Measurements from ENCODE around the gene TARS2.

TARS2 gene

GRCh38 chr1:150486966-150487762 lies at the start of gene TARS2:
Gene TARS2 (plus strand): TSS chr1:150487419. CDS start chr1:150487451, 32 bp downstream.
- peak; percentile 98 for DNase-seq (ENCODE audit: low read depth)

- DNase-seq (ENCODE audit: low read depth): no peak
Measured at GRCh38 chr1:150441121-150441520, 46.1 kb upstream of the TARS2 start.

DNA sequence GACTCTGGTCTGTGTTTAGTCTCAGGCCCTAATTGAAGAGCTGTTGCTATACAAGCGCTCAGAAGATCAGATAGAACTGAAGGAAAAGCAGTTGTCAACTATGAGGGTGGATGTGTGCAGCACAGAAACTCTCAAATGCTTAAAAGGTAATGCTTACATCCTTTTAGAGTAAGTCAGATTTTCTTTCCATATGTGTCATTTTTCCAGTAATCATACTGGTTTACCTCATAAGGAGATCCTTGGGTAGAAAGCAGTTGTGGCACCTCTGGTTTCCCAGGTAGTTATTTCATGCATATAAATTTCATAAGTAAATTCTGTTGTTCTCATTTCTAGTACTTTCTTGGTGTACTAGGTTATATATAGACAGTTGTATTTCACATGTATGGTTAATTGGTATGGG lies 43.0 kb upstream of the TARS2 start:
- DNase-seq (ENCODE audit: low read depth): no peak

DNA sequence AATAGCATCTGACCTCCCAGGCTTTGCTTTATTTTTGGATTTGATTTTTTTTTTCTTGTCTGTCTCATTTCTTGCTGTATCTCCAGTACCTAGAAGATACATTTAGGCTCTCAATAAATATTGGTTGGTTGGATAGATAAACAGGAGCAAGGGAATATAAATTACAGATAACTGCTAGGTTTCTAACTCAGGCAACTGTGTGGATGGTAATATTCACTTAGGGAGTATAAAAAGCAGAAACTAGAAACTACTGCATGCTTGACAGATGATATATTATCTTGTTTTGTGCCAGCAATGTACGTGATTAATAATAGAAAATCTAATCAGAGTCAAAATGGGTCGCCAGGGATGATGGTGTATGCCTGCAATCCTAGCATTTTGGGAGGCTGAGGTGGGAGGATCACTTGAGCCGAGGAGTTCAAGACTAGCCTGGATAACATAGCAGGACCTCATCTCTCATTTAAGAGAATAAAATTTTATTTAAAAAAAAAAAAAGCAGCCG lies 31.0 kb upstream of the TARS2 start:
- no peak for DNase-seq (ENCODE audit: low read depth)

- DNase-seq (ENCODE audit: low read depth): peak; percentile 50
Measured at GRCh38 chr1:150464422-150464826, 22.8 kb upstream of the TARS2 start.

- DNase-seq (ENCODE audit: low read depth): no peak
Measured at GRCh38 chr1:150466964-150467363, 20.3 kb upstream of the TARS2 start.

- DNase-seq (ENCODE audit: low read depth): no peak
Measured at GRCh38 chr1:150469291-150469690, 17.9 kb upstream of the TARS2 start.

- DNase-seq (ENCODE audit: low read depth): no peak
Measured at GRCh38 chr1:150472601-150473200, 14.5 kb upstream of the TARS2 start.

DNA sequence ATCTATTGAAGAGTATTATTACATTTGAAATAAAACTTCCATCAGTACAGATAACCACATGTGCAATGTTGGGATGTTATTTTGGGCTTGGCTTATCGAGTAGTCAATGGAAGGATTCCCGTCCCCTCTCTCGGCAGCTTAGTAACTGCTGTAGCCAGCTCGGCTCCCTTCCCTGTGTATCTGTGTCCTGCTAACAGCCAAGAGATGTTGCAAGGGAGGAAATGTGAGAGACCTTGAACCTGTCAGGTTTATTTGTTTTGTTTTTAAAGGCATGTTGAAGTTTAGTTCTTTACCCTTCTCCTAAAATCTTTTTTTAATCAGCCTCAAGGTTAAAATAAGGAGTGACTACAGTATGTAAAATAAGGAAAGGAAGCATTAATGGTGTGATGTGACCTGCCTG lies 13.6 kb upstream of the TARS2 start:
- no peak for DNase-seq (ENCODE audit: low read depth)

DNA sequence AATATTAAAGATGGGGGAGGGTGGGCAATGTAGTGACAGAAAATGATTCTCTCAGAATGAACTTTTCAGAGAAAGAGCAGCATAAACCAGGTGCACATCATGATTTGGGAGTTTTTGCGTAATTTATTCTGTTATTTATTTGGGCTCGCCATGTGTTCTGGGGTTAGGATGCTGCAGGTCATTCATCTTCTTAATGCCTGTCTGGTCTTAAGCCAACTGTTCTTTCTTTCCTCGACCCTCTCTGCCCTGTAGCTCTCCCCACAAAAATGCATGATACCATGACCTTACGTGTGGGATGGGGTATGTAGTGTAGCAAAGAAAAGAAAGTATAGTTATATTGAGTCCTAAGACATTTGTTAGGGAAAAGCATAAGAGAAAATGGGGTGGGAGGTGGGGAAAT lies 12.3 kb upstream of the TARS2 start:
- no peak for DNase-seq (ENCODE audit: low read depth)

DNA sequence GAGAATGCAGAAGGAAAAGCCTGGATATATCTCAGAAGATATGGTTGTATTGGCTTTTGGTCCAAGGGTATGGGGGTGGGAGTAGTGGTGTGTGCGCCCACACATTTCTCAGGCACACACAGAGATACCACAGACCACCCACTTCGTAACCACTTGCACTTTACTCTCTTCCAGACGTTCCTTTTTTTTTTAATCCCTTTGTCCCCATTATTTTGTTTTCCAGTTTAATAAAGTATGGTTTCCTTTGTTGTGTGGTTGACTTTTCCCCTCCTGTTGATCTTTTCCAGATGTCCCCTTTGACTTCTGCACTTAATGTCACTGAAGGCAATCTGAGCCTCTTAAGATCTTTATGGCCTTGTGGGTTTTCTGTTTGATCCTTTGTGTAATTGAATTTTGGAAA lies 10.5 kb upstream of the TARS2 start:
- no peak for DNase-seq (ENCODE audit: low read depth)

DNA sequence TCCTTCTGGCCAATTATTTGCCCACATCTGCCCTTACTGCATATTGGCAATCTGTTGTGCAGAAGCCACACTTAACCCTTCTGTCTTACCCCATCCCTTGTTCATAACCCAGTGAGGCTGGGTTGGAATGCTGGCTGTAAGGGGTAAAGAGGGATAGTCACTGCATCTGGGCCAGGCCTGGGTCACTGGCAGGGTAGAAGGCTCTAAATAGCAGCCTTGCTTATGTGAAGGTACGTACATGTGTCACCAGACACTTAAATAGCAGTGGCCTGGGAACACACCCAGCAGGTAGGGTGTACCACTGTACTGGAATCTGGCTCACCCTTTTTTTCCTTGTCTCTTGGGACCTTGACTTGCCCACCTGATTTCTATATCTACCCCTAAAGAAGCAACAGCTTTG lies 9.9 kb upstream of the TARS2 start:
- DNase-seq (ENCODE audit: low read depth): no peak

DNA sequence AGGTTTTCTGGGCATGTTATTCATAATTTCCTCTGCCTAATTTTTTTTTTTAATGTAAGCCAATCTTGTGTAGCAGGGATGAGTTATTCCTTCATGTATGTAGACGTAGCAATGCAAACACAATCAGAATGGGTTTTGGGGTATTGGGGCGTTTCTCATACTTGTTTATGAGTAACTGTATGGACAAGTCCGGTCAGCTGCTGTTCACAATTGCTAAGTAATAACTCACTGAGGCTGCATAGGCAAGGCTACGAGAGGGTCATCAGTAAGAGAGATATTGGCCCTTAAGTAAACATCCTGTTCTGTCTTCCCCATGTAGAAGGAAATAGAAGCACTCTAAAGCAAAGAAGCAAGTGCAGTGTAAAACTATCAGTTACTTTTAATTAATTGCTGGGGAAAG lies 9.5 kb upstream of the TARS2 start:
- DNase-seq (ENCODE audit: low read depth): no peak

GRCh38 chr1:150479370-150479769 lies 7.8 kb upstream of the TARS2 start:
- DNase-seq (ENCODE audit: low read depth): no peak

DNA sequence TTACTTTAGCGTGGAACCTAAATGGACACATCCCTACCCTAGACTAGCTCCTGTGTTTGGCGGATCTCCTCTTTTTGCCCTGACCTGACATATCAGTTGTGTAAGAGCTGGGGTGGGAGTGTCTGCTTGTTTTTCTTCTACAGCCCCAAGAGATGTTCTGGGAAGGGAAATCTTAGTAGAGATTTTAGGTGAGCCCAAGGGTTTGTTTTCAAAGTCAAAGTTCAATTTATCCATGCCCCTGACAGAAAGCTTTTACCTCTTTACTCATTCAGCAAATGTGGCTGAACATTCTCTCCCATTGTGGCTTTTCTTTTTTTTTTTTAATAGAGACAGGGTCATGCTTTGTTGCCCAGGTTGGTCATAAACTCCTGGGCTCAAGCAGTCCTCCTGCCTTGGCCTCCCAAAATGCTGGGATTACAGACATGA lies 7.3 kb upstream of the TARS2 start:
- no peak for DNase-seq (ENCODE audit: low read depth)

GRCh38 chr1:150484431-150484830 lies 2.8 kb upstream of the TARS2 start:
- no peak for DNase-seq (ENCODE audit: low read depth)

DNA sequence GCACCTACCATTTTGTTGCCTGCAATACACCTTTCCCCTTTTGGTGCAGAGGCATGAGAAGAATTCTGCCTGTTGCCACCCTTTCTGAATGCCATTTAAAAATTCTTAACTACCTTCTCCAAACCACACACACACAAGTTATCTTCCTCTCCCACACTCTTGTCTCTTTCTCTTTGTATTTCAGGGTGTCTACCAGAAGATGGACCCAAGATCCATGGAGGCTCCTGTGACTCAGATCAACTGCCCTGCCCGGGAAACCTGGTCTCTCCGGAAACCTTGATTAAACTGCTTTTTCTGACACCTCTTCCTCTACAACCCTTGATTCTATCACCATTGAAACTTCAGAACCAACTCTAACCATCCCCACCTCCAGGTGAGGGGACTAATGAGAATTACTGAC lies 2.4 kb upstream of the TARS2 start:
- no peak for DNase-seq (ENCODE audit: low read depth)

DNA sequence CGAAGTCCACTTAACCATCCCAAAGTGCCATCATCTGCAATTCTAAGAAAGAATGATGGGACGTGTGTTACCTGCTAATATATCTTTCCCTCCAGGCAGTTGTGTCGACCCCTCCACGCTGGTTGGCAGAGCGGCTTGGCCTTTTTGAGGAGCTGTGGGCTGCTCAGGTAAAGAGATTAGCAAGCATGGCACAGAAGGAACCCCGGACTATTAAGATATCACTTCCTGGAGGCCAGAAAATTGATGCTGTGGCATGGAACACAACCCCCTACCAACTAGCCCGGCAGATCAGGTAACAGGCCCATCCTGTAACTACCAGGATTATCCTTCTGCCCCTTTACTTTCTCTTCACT lies 520 bp downstream of the TARS2 start:
- no peak for DNase-seq (ENCODE audit: low read depth)

- DNase-seq (ENCODE audit: low read depth): no peak
Measured at GRCh38 chr1:150493175-150493574, 6.0 kb downstream of the TARS2 start.

DNA sequence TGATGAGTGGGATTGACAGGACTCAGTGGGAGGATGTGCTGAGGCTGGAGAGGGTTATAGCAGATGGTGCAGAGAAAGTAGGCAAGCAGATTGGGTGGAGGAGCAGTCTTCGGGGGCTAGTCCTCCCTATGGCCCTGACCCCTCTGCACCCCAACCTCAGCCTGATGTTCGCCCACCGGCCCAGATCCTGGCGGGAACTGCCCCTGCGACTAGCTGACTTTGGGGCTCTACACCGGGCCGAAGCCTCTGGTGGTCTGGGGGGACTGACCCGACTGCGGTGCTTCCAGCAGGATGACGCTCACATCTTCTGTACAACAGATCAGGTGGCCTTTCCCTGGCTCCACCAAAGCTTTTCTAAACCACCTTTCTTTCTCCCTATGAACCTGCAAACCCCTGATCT lies 11.1 kb downstream of the TARS2 start:
- DNase-seq (ENCODE audit: low read depth): no peak

DNA sequence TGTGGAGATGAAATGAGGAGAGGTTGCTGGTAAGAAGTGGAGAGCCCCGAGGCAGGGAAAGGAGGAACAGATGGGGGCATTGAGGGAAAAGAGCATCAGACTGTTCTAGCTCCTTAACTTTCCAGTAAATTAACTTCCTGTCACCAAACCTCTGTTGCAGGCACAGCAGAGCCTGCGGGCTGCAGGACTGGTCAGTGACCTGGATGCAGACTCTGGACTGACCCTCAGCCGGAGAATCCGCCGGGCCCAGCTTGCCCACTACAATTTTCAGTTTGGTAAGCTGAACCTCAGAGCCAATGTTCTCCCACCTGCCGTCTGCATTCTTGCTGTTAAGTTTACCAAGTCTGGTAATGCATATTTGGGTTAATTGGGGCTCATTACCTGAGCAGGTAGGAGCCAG lies 18.2 kb downstream of the TARS2 start:
- no peak for DNase-seq (ENCODE audit: low read depth)

DNA sequence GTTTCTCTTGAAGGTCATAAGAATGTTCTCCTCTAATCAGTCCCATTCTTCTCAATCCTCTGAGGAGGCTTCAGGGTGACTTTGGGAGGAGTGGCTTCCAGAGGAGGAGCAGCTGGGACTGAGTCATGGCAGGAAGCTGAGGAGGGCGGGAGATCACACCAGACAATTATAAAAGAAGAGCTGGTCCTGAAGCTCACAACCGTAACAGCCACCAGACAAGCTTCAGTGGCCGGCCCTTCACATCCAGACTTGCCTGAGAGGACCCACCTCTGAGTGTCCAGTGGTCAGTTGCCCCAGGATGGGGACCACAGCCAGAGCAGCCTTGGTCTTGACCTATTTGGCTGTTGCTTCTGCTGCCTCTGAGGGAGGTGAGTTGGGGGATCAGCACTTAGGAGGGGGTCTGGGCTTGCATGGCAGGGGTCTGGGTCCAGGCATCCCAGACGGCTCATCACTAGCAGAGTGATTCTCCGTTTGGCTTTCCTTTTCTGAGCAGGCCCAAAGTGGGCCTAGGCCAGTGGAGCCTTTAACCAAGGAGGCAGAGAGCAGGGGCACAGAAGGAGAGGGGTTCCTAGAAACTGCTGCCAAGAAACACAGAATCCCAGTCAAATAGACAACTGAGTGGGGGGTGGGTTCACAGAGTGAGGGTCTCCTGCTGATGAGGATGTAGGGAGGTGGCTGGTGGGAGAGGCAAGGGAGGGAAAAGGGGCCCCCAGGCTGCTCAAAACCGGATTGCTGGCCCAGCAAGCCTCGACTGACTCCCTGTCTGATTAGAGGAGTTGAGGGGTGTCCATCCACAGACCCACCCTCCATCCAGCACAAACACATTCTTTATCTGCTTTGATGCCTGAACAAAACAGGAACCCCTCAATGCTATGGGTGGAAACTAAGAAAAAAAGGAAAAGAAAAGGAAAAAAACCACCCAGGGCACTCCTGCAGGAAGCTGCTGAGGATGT lies 21.0 kb downstream of the TARS2 start, which contains the start of gene ECM1:
ECM1 (plus strand) TSS at position 198 of the 953 bp plus-strand sequence; CDS start at position 299, 101 bp downstream.
- DNase-seq (ENCODE audit: low read depth): no peak
